ENCODE data around the gene ABCF2. TPM values are rescaled to one million over a fixed set of nuclear protein-coding genes. Genes with fewer than 3 reads are reported as not detected.

ABCF2 gene
- total RNA-seq, 1 experiment from 2014 or later: 63.7 TPM

GRCh38 chr7:151241755-151242096 is 14.7 kb upstream of the ABCF2 start (continued):
- no peak for TF ChIP-seq ELF1 (IDR thresholded peaks at IDR 0.05; ENCODE audit: borderline replicate concordance, low read depth)
- no peak for TF ChIP-seq MAX (IDR thresholded peaks at IDR 0.05)
- TF ChIP-seq ZNF274 (IDR thresholded peaks at IDR 0.05; ENCODE audit: low read depth, low read length): no peak
- TF ChIP-seq SRF (IDR thresholded peaks at IDR 0.05; ENCODE audit: low read depth): no peak
- no peak for TF ChIP-seq YY1 (IDR thresholded peaks at IDR 0.05; ENCODE audit: extremely low read depth, insufficient replicate concordance, low read depth, low read length)
- TF ChIP-seq SP1 (IDR thresholded peaks at IDR 0.05; ENCODE audit: low read depth): no peak
- TF ChIP-seq JUND (IDR thresholded peaks at IDR 0.05): no peak
- no peak for TF ChIP-seq EZH2phosphoT487 (IDR thresholded peaks at IDR 0.05; ENCODE audit: borderline replicate concordance)
- TF ChIP-seq POLR2AphosphoS5 (IDR thresholded peaks at IDR 0.05; ENCODE audit: low read depth, low read length): no peak
- TF ChIP-seq RAD21 (IDR thresholded peaks at IDR 0.05; ENCODE audit: low read depth): no peak
- TF ChIP-seq CBX3 (IDR thresholded peaks at IDR 0.05; ENCODE audit: low read depth): no peak

- peaks cover 15 to 31% of the 10 kb centered on the region in 2 experiments for H3K36me3 ChIP-seq (ENCODE audit: control insufficient read depth in 1 of 2, insufficient read depth in 2 of 2, low read length in 2 of 2)
- no peaks in the 10 kb centered on the region for H3K9me3 ChIP-seq (ENCODE audit: control insufficient read depth in 1 of 2, insufficient read depth in 1 of 2, low read depth in 1 of 2, low read length in 2 of 2)
- CTCF ChIA-PET: no interaction called here
- H3K9me2 ChIP-seq (ENCODE audit: insufficient read depth): no peaks in the 10 kb centered on the region
- H3K79me2 ChIP-seq (ENCODE audit: insufficient read depth, low read length): no peaks in the 10 kb centered on the region; the same call in 1 of the 2 replicates
- no peak overlapping the region for H3K4me2 ChIP-seq (ENCODE audit: low read length)
- POLR2A ChIA-PET: no interaction called here
- H4K20me1 ChIP-seq (ENCODE audit: insufficient read depth): no peaks in the 10 kb centered on the region
- intact Hi-C loops (cut with micrococcal nuclease): loop anchor here (10.0 kb wide), 1 partner anchor 116 kb away; no protein-coding TSS in a partner anchor
- RAD21 ChIA-PET (ENCODE audit: low non-redundant PET in 1 of 2, low total read pairs in 2 of 2, uncharacterized antibody in 2 of 2, unreplicated experiment in 2 of 2): no interaction called here
- peaks cover 7 to 20% of the 10 kb centered on the region in 2 experiments for H3K4me1 ChIP-seq (ENCODE audit: control insufficient read depth in 1 of 2, insufficient read depth in 2 of 2, low read length in 2 of 2)
- ATAC-seq (no peak), DNase-seq (ENCODE audit: low read depth, low spot score) (no peak)
- H3K27me3 ChIP-seq (ENCODE audit: insufficient read depth, low read length): no peaks in the 10 kb centered on the region
- no peak overlapping the region for H3K9ac ChIP-seq (ENCODE audit: low read length)
- no peak overlapping the region for H2AFZ ChIP-seq (ENCODE audit: low read depth, low read length, poor library complexity, severe bottlenecking)
- TSS peak; percentile 30 for BruUV-seq (replicated peaks)
- H3K27ac ChIP-seq (ENCODE audit: low read depth, low read length): peak overlapping the region; percentile 41; the same call in 1 of the 2 replicates
- H3K4me3 ChIP-seq (replicated peaks in 1 of 2; ENCODE audit: low read depth in 1 of 2, low read length in 2 of 2): no peak overlapping the region
- TF ChIP-seq EZH2 (IDR thresholded peaks at IDR 0.05): no peak
- no peak for TF ChIP-seq SP1 (IDR thresholded peaks at IDR 0.05; ENCODE audit: low read depth)
- TF ChIP-seq POLR2A (IDR thresholded peaks at IDR 0.05; ENCODE audit: borderline replicate concordance, extremely low read depth, insufficient read depth, insufficient read length): no peak
- no peak for TF ChIP-seq REST (IDR thresholded peaks at IDR 0.05; ENCODE audit: low read depth)
- no peak for TF ChIP-seq EGR1 (IDR thresholded peaks at IDR 0.05; ENCODE audit: low read depth)
- TF ChIP-seq ZBTB33 (IDR thresholded peaks at IDR 0.05; ENCODE audit: extremely low read depth, insufficient replicate concordance, low read length): no peak
- no peak for TF ChIP-seq JUND (IDR thresholded peaks at IDR 0.05)
- TF ChIP-seq ZNF274 (IDR thresholded peaks at IDR 0.05; ENCODE audit: low read depth, low read length): no peak
- TF ChIP-seq ZFX (IDR thresholded peaks at IDR 0.05): no peak
- no peak for TF ChIP-seq TCF7L2 (IDR thresholded peaks at IDR 0.05; ENCODE audit: borderline replicate concordance, extremely low read depth, insufficient read depth, insufficient read length)
- no peak for TF ChIP-seq ELF1 (IDR thresholded peaks at IDR 0.05; ENCODE audit: borderline replicate concordance, low read depth)
These were observed 14.1 kb upstream of the ABCF2 start for GRCh38 chr7:151240942-151241754.
